K562 (cell line): ENCODE data around the gene ANXA1. TPM values are rescaled to one million over a fixed set of nuclear protein-coding genes. Genes with fewer than 3 reads are reported as not detected.
A peak's percentile ranks its signal among the peaks of the same experiment; 100 is the strongest.

Experiments
- CEBPG ChIP-seq, 3 experiments: fragments of 200-800 bp in 1 of 3; sonication (Bioruptor generic) in 1 of 3; sonication (generic) in 1 of 3; formaldehyde crosslinking in 1 of 3; IDR thresholded peaks in 2 of 3; conservative IDR thresholded peaks in 1 of 3; 2 replicates each; pipeline versions ENCODE4 v1.6.1 to v1.8.0; 2016 to 2022; ENCODE audit warnings: missing compliant biosample characterization in 2 of 3, missing genetic modification characterization in 2 of 3, mild to moderate bottlenecking in 1 of 3, missing genetic modification reagents in 1 of 3
- FOXJ2 ChIP-seq: fragments of 200-800 bp; sonication (Bioruptor generic); IDR thresholded peaks from 2 replicates; pipeline ENCODE4 v1.6.1; 2016; ENCODE audit warnings: missing genetic modification characterization, missing compliant biosample characterization
- HDAC2 ChIP-seq: fragments of 450-650 bp; IDR thresholded peaks from 2 replicates; pipeline ENCODE4 v1.6.1; 2016; ENCODE audit warnings: mild to moderate bottlenecking
- JUN ChIP-seq, 2 experiments: sonication (generic) in 1 of 2; formaldehyde crosslinking in 1 of 2; IDR thresholded peaks; 2 replicates each; pipeline versions ENCODE4 v1.6.1 to v1.8.0; 2012 to 2022; ENCODE audit warnings: borderline replicate concordance in 2 of 2, mild to moderate bottlenecking in 2 of 2, improper control_type of control experiment in 1 of 2, low read depth in 1 of 2, low read length in 1 of 2, missing genetic modification reagents in 1 of 2
- JUNB ChIP-seq: fragments of 450-650 bp; formaldehyde crosslinking; conservative IDR thresholded peaks from 2 replicates; pipeline ENCODE4 v1.4.0; 2020; ENCODE audit warnings: mild to moderate bottlenecking
- MEF2A ChIP-seq: IDR thresholded peaks from 2 replicates; pipeline ENCODE4 v1.6.1; 2011; ENCODE audit warnings: low read depth, mild to moderate bottlenecking, low read length, moderate library complexity; ENCODE audit not compliant: control insufficient read depth
- MTA1 ChIP-seq: fragments of 450-650 bp; IDR thresholded peaks from 2 replicates; pipeline ENCODE4 v1.6.1; 2017; ENCODE audit warnings: borderline replicate concordance
- MXI1 ChIP-seq: IDR thresholded peaks from 2 replicates; pipeline ENCODE4 v1.6.1; 2011; ENCODE audit warnings: low read depth, mild to moderate bottlenecking, improper control_type of control experiment, low read length
- NR2C1 ChIP-seq, 2 experiments: fragments of 450-650 bp; IDR thresholded peaks; 2 replicates each; pipeline ENCODE4 v1.6.1; 2017; ENCODE audit warnings: mild to moderate bottlenecking in 2 of 2, antibody characterized with exemption in 1 of 2, inconsistent platforms in 1 of 2, missing compliant biosample characterization in 1 of 2, missing genetic modification characterization in 1 of 2
- POLR2H ChIP-seq: IDR thresholded peaks from 2 replicates; pipeline ENCODE4 v1.6.1; 2016; ENCODE audit warnings: missing genetic modification characterization, low read depth, mild to moderate bottlenecking, control low read depth, missing compliant biosample characterization, moderate library complexity
- SOX6 ChIP-seq: fragments of 450-650 bp; IDR thresholded peaks from 2 replicates; pipeline ENCODE4 v1.6.1; 2014; ENCODE audit warnings: mild to moderate bottlenecking
- STAG1 ChIP-seq: sonication (generic); formaldehyde crosslinking; IDR thresholded peaks from 2 replicates; pipeline ENCODE4 v1.5.0; 2020; ENCODE audit warnings: missing genetic modification reagents, borderline replicate concordance
- TAF9B ChIP-seq: fragments of 450-650 bp; IDR thresholded peaks from 2 replicates; pipeline ENCODE4 v1.6.1; 2018; ENCODE audit warnings: mild to moderate bottlenecking; ENCODE audit not compliant: partially characterized antibody
- ZNF134 ChIP-seq: fragments of 250-450 bp; sonication (Bioruptor Pico); conservative IDR thresholded peaks from 2 replicates; pipeline ENCODE4 v1.4.0; 2020
- ZNF174 ChIP-seq: fragments of 250-450 bp; sonication (Bioruptor Pico); IDR thresholded peaks from 2 replicates; pipeline ENCODE4 v1.4.0; 2020; ENCODE audit warnings: mild to moderate bottlenecking
- ZNF239 ChIP-seq: fragments of 250-450 bp; sonication (Bioruptor Pico); IDR thresholded peaks from 2 replicates; pipeline ENCODE4 v1.4.0; 2020; ENCODE audit warnings: mild to moderate bottlenecking
- ZNF57 ChIP-seq: fragments of 450-650 bp; formaldehyde crosslinking; IDR thresholded peaks from 2 replicates; pipeline ENCODE4 v1.4.0; 2020; ENCODE audit warnings: mild to moderate bottlenecking, moderate library complexity
- ZNF589 ChIP-seq: fragments of 200-800 bp; sonication (Bioruptor generic); IDR thresholded peaks from 2 replicates; pipeline ENCODE4 v1.6.1; 2016; ENCODE audit warnings: low read depth, missing genetic modification characterization, missing compliant biosample characterization
- ZNF592 ChIP-seq: fragments of 450-650 bp; IDR thresholded peaks from 2 replicates; pipeline ENCODE4 v1.6.1; 2017; ENCODE audit warnings: antibody characterized with exemption, mild to moderate bottlenecking
- polyA plus RNA-seq, 8 experiments: library from polyadenylated mRNA; depleted of rRNA in 4 of 8; stranded (reverse) in 5 of 8; unstranded in 3 of 8; fragments of >200 nt; fragmentation: Nextera tagmentation in 2 of 8; fragmentation: Illumina TruSeq in 1 of 8; extraction: Ambion mirVana in 2 of 8; extraction: Trizol in 1 of 8; gene quantifications; 2 replicates each; pipeline versions ENCODE4 v1.2.1 to v1.2.3, GENCODE V29; 2011 to 2014; ENCODE audit warnings: inconsistent platforms in 1 of 8, missing spikeins in 1 of 8
- total RNA-seq, 7 experiments: library from RNA; depleted of rRNA in 6 of 7; stranded (reverse); fragments of >200 nt in 6 of 7; fragmentation: Illumina TruSeq in 2 of 7; extraction: Trizol in 2 of 7; gene quantifications; 2 replicates each; pipeline versions ENCODE4 v1.2.1 to v1.2.3, GENCODE V29; 2011 to 2021; ENCODE audit warnings: low replicate concordance in 1 of 7

The ANXA1 gene
- total and polyA plus RNA-seq, 9 of the 15 experiments (the other 6 are each of a cell fraction or from before 2014, with no cell fraction given), result 406 to 1,298 (median 620) TPM

DNA sequence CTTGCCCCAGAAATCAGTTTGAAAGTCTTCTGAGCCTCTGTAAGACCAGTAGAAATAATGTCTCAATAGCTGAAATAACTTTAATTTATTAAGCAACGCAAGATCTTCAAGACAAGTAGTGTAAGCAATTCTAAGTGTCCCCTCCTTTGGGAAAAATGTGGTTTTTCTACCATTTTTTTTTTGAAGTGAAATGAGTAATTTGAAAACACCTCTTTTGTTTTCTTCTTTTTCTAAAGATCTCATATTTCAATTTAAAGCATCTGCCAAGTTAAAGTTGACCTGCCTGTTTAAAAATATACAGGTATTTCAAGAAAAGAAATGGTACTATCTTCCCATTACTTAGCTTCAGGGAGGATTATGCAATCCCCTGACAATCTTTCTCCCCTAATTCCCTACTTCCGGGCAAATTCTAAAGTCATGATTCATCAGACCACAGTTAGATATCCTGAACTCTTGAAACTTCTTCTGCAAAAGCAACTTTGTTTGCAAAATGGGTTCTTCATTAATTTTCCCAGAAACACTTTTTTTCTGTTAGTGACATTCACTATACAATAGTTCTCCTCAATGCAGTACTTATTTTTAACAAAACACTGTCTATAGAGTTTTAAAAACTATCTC is 7.8 kb upstream of the ANXA1 start (continued):
- TF ChIP-seq JUN (IDR thresholded peaks at IDR 0.05; ENCODE audit: borderline replicate concordance, low read depth, low read length) (peak; percentile 84), JUN (CRISPR knock-in tag; IDR thresholded peaks at IDR 0.05; ENCODE audit: borderline replicate concordance) (no peak), HDAC2 (no peak), TAF9B (peak; percentile 27), MXI1 (no peak), ZNF134 (CRISPR knock-in tag) (no peak), ZNF174 (no peak), POLR2H (tag) (peak; percentile 52; the same call in 1 of the 2 replicates), MEF2A (0 out of 2 replicates have a peak, but pooled peaks have one; percentile 26), ZNF239 (CRISPR knock-in tag) (peak; percentile 33; the same call in 1 of the 2 replicates), NR2C1 (IDR thresholded peaks at IDR 0.05) (no peak), NR2C1 (tag; IDR thresholded peaks at IDR 0.05) (0 out of 2 replicates have a peak, but pooled peaks have one; percentile 19), SOX6 (peak; percentile 61), ZNF589 (CRISPR knock-in tag) (peak; percentile 74), MTA1 (peak; percentile 54; the same call in 1 of the 2 replicates), JUNB (CRISPR knock-in tag) (peak; percentile 34; the same call in 1 of the 2 replicates), ZNF592 (peak; percentile 53; the same call in 1 of the 2 replicates), STAG1 (CRISPR knock-in tag) (no peak), ZNF57 (CRISPR knock-in tag) (no peak), FOXJ2 (tag) (0 out of 2 replicates have a peak, but pooled peaks have one; percentile 45), CEBPG (CRISPR knock-in tag; IDR thresholded peaks at IDR 0.05) (peak; percentile 95), CEBPG (tag; conservative IDR thresholded peaks at IDR 0.05 in 1 of 2, IDR thresholded peaks at IDR 0.05 in 1 of 2) (peak; percentile 98)
